ENCODE data around the gene GABRA6. TPM values are rescaled to one million over a fixed set of nuclear protein-coding genes. Genes with fewer than 3 reads are reported as not detected.
"Not testable (repeated sequence)": the region's sequence is repeated elsewhere in the genome, so short reads cannot be mapped to it uniquely, and the experiment has no call there.

GABRA6 gene
- total RNA-seq = not detected

DNA sequence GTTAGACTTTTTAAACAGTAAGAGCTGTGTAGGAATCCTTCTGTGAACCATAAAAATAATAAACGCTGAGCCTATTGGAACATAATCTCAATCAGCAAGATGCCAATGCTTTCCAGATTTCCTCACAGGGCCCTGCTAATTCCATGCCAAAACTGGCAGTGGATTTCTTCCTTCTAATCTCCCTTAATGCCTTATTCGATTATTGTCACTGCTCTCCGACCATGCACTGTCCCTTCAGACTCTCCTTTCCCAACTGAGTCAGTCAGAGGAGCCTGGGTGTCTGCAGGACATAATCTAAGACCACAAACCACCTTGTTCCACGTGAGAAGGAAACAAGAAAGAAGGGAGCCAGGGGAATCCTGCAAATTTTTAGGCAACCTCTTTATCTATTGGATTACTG is at the start of gene GABRA6:
GABRA6 (plus strand) TSS at position 261 of the 400 bp plus-strand sequence. CDS start 269 bp downstream, outside the sequence.
- no peak for ATAC-seq

DNA sequence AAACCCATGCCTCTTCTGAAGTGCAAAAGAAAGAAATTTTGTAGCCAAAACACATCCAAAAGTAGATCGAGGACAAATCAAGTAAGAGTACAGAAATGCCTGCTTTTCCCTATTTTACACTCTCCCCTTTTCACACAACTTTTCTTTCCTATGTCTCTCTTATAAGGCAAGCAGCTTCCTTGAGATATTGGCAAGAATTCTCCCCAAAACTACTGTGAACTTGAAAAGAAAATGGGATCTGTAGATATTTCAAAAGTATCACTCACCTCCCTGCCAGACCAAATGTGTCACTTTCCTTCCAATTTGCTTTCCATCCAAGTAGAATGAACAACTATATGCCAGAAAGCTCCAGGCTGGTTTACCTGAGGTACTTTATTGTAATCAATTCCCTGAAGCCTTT is 47.9 kb upstream of the GABRA6 start:
- no peak for DNase-seq (ENCODE audit: low spot score)
- ATAC-seq = no peak

More for the DNA sequence above, at the start of gene GABRA6:
- DNase-seq (ENCODE audit: low spot score) = no peak

DNA sequence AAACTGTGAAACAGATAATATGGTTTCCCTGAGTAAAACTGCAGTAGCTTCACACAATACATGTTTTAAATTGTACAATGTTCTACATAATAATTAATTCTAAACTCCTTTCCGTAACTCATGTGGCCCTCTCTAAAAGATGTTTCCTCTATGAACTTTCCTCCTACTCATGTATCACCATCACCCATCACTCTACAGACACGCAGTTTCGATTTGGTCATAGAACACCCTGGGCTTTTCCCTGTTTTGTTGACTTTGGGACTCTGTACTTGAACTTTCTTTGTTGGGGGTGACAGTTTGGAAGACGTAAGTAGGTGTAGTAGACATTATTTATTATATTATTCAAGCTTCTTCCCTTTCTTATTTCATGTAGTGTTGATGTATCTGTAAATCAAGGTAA is 44.1 kb upstream of the GABRA6 start:
- ATAC-seq = no peak
- no peak for DNase-seq (ENCODE audit: low spot score)

DNA sequence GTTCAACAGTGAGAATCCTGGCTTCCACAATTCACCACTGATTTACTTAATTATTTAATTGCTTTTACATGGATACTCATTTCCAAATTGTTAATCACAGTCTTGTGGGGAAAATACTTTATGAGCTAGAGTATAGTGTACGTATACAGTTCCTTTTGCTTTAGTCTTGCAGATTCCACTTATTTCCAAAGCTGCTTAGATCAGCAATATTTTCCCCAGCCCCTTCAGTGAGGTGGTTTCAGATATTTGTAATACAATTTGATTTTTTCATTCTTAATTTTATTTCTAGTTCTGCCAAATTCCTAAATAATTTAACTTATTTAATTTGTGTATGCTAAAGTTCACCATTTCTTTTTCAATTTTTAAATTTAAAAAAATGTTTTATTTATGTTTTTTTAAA is 40.3 kb upstream of the GABRA6 start:
- DNase-seq (ENCODE audit: low spot score) (no peak), ATAC-seq (no peak)

DNA sequence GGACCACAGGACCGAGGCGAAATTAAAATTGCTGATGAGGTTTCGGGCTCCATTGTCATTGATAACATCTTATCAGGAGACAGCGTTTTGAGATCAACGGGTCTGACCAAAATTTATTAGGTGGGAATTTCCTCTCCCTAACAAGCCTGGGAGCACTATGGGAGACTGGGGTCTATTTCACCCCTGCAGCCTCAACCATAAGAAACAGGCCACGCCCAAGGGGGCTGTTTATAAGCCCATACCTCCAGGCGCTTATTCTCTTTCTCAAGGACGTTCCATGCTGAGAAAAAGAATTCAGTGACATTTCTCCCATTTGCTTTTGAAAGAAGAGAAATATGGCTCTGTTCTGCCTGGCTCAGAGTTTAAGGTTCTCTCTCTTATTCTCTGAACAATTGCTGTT is 33.6 kb upstream of the GABRA6 start:
- ATAC-seq; DNase-seq (ENCODE audit: low spot score): not testable (repeated sequence)

DNA sequence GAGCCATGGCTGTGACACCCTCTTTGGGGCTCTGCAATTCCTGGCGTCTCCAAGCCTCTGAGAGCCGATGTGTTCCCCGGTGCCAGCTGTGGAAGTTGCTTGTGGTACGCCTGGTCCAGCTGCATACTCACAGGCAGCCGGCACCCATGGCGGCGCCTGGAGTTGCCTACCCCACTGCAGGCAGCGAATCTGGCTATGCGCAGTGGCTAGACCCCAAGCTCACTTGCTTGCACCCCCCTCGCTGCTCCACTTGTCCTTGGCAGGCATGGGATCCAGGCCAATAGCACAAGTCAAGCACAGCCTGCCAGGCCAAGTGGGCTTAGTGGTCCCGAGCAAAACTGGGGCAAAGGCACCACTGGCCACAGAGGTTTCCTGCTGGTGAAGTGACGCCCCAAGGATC is 24.7 kb upstream of the GABRA6 start:
- no peak for ATAC-seq
- DNase-seq (ENCODE audit: low spot score) = no peak

DNA sequence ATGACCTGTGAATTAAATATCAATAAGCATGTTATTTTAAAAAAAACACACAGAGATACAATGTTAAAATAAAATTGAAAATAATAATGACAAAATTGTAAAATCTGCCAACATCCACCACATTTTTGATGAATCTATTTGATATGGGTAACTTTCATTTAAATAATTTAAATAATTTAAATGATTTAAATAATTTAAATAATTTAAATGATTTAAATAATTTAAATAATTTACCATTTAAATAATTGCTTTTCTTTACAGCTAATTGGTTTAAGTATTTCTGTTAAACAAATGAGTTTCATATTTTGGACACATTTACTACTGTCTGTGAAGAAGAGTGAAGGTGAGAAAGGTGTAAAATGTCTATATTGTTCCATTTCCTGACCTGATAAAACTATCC is 22.1 kb upstream of the GABRA6 start:
- DNase-seq (ENCODE audit: low spot score) (no peak), ATAC-seq (no peak)

DNA sequence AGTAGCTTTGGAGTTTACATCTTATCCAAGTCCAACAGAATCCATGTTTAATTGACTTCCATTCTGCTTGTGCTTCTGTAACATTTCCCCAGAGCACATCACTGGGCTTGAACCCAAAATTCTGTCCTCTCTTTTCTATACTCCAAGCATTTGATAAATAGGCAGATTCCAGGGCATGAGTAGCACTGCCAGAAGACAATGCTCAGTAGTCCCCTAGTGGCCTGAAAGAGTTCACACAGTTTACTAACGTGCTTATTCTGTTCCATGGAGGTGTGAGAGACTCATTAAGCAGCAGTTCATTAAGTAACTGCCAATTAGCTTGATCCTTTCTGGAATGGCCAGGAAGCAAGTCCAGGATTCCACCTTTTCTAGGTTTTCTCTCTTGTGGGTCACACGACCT is 9.4 kb upstream of the GABRA6 start:
- no peak for ATAC-seq

DNA sequence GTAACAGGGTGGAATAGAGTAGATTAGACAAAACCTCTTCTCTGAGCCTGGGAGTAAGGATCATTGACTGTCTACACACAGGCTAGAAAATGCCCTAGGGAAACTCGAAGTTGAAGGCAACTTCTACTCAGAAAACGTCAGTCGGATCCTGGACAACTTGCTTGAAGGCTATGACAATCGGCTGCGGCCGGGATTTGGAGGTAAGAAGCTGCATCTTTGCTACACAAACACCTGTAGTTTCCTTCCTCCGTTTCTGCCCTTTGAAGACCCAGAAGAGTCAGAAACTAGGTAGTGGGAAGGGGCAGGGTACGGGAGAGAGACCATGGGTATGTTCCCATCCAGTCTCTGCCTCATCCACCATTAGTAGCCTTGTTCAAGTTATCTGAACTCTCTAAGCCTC is 628 bp downstream of the GABRA6 start:
- DNase-seq (ENCODE audit: low spot score) (no peak), ATAC-seq (no peak)

More for the DNA sequence above, 9.4 kb upstream of the GABRA6 start:
- no peak for DNase-seq (ENCODE audit: low spot score)

DNA sequence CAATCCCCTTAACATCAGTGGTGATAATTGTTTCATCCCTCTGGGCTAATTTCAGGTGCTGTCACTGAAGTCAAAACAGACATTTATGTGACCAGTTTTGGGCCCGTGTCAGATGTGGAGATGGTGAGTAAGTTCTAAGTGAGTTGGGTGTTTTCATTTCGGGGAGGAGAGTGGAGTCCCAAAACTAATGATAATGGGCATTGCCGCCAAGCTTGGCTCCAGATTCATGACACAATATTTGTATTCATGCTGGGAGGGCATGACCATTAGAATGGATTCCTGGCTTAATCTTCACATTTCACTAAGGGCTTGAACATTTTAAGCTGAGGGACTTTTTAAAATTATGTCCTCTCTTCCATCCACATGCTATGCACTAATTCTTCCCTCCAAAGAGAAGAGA is 1.4 kb downstream of the GABRA6 start:
- no peak for ATAC-seq

DNA sequence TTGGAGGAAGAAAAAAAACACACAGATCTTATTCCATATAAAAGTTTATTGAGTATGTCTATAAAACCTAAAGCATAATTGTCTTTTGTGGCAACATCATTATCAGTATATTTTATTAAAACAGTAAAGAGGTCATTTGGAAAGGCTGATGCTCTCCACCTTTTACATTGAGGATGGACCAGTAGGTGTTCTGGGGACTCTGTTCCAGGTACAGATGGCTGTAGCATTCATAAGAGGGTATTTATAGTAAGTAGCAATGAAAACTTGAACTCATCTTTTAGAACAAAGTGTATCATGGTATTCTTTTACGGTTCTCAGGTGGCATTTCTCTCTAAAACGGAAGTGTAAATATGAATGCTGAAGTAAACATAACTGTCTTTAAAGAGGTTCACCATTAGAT is 1.8 kb downstream of the GABRA6 start:
- ATAC-seq = no peak
- no peak for DNase-seq (ENCODE audit: low spot score)

More for the DNA sequence above, 1.4 kb downstream of the GABRA6 start:
- DNase-seq (ENCODE audit: low spot score) = no peak

DNA sequence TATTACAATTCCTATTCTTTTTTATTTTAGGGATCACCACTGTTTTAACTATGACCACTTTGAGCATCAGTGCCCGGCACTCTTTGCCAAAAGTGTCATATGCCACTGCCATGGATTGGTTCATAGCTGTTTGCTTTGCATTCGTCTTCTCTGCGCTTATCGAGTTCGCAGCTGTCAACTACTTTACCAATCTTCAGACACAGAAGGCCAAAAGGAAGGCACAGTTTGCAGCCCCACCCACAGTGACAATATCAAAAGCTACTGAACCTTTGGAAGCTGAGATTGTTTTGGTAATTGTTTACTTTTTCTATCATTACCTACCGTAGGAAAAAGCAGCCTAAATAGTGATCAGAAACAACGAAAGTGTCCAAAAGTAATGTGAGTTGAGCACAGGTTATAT is 6.4 kb downstream of the GABRA6 start:
- DNase-seq (ENCODE audit: low spot score) (no peak), ATAC-seq (no peak)

DNA sequence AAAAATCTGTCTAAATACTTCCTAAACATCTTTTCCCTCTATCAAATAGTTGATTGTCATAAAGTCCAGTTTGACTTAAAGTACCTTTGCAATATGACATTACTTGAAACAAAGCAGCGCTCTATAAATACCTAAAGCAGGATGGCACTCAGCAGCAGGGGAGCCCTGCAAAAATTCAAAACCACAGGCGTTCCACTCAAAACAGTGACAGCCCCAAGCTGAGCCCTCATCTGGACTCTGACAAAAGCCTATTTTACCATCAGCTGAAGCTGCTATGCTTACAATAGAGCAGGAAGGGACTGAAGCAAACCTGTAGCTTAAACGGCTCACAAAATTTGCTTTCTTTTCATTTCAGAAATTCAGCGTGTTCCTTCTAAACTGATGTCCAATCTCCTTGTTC is 11.5 kb downstream of the GABRA6 start:
- ATAC-seq (no peak), DNase-seq (ENCODE audit: low spot score) (no peak)

DNA sequence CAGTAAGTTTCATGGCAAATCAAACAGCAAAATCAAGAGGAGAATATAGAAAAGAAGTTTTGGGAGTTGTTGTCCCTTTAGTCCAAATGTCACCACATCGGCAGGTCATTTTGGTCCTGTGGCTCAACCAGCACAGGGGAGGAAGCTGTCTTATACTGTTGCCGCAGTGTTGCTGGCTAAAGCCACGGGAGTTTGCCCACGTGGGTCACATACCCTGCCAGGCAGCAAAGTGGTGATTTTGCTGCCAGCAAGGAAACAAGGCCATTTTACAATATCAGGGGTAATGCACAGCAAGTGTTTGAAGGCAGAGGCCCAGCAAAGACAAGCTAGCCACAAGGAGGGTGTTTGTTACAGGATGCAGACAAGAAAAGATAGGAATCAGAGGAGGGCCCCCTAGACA is 14.5 kb downstream of the GABRA6 start:
- DNase-seq (ENCODE audit: low spot score) = no peak
- ATAC-seq = no peak

DNA sequence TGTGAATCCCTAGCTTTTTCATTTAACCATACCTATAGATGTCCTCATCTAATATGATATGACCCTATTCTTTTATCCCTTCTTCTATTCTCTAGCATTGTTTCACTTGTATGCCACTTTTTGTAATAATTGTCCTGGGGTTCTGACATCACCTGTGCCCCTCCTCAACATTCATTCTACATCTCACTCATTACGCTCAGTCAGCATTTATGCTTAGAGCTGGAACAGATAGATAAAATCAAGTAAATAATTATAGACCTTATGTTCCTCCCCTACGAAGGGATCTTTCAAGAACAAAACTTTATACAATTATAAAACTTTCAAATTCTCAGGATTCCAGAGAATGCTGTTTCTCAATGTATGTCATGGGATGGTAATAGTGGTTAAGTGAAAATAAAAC is 18.0 kb downstream of the GABRA6 start:
- ATAC-seq = no peak
- no peak for DNase-seq (ENCODE audit: low spot score)

DNA sequence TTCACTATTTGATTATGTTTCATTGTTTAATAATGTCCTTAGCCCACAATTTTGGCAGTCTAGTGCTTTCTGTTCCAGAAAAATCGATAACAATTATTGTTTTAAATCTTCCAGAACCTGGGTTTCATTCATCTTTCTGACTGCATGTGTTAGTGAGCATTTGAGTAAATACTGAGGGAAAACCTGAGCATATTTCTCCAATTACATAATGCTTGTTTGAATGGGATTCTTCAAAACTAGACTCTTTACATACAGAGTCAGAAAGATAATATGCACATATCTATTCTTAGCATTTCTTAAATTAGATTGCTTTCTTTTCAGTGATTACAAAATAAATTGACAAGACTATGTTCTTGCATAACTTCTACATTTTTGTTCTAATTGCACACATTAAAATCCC is 21.9 kb downstream of the GABRA6 start:
- ATAC-seq = no peak
- DNase-seq (ENCODE audit: low spot score) = no peak

DNA sequence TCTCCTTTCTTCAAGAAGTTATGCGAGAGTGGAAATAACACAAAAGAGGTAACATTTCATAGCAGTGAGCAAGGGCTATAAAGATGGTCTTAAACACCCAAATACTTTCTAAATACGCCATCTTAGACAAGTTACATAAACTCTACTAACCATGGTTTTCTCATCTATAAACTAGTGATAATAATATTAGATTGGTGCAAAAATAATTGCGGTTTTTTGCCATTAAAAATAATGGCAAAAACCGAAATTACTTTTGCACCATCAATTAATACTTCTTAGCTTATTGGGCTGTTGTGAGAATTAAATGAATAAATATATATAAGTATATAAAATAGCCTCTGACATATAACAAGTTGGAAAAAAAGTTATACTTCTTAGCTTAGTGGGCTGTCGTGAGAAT is 23.7 kb downstream of the GABRA6 start:
- ATAC-seq (no peak), DNase-seq (ENCODE audit: low spot score) (no peak)

DNA sequence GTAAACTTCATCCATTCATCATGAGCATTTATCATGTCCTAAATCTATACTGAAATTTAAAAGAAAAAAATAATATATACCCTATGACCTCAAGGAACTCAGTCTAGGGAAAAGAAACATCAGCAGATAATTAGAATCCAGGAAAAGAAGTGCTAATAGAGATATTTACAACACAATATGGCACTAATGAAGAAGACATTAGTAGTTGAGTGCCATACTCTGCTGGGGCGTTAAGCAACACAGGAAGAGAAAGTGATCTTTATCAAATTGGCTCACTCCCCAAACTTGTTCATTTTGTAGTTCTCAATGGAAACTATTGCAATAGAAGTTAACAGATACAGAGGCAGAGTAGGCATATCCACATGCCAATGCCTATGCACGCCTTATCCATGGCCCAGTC is 27.5 kb downstream of the GABRA6 start:
- DNase-seq (ENCODE audit: low spot score) = no peak

DNA sequence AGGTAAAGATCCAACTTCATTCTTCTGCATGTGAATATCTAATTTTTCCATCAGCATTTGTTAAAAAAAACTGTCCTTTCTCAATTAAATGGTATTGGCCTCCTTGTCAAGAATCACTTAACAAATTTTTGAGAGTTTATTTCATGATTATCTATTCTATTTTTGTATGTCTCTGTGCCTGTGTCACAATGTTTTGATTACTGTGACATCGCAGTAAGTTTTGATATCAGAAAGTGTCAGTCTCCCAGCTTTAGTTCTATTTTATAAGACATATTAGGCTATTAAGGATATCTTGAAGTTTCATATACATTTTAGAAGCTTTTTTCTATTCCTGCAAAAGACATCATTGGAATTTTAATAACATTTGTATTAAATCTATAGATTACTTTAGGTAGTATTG is 33.6 kb downstream of the GABRA6 start:
- ATAC-seq = no peak

More for the DNA sequence above, 27.5 kb downstream of the GABRA6 start:
- no peak for ATAC-seq

DNA sequence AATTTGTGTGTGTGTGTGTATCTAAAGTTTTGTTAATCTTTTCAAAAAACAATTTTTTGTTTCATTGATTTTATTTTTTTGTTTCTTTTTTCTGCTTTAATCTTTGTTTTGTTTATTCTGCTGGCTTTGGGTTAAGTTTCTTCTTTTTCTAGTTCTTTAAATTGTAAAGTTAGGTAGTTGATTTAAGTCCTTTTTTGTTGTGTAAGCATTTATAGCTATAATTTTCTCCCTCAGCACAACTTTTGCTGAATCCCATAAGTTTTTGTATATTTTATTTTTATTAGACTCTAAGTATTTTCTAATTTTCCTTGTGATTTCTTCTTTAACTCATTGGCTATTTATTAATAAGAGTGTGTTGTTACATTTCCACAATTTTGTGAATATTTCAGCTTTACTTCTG is 34.9 kb downstream of the GABRA6 start:
- DNase-seq (ENCODE audit: low spot score) = no peak

More for the DNA sequence above, 33.6 kb downstream of the GABRA6 start:
- DNase-seq (ENCODE audit: low spot score) = no peak

DNA sequence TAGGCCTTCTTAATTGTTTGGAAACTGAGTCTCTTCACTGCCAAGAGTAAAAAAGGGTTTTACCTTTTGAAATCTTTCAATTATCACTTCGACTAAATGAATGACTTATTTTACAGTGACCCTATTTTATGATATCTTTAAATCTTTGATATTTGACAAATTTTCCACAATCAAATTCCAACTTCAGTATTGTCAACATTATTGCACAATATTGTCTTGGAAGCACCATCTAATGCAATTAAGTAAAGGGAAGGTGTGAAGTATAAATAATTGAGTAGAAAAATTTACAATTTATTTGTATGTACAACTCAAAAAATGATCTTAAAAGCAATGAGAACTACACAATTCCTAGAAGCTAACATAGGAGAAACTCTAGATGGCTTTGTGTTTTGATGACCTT is 49.2 kb downstream of the GABRA6 start:
- no peak for DNase-seq (ENCODE audit: low spot score)
- no peak for ATAC-seq

More for the DNA sequence above, 34.9 kb downstream of the GABRA6 start:
- ATAC-seq = no peak

DNA sequence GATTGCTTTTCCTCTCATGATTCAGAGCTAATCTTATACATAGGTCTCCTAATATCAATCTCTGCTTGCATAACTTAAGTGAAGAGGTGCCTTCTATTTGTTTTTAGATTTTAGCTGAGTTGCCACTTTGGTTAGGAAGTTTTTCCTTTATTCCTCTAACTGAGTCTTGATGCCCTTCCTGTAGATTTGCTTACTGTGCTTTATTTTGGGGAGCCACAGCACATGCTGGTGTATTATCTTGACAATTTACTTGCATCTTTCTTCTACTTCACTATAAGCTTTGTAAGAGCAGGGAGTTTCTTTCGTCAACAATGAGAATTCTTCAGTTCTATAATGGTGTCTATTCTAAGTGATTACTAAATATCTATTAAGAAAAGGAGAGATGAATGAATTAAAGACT is 54.9 kb downstream of the GABRA6 start:
- no peak for ATAC-seq

DNA sequence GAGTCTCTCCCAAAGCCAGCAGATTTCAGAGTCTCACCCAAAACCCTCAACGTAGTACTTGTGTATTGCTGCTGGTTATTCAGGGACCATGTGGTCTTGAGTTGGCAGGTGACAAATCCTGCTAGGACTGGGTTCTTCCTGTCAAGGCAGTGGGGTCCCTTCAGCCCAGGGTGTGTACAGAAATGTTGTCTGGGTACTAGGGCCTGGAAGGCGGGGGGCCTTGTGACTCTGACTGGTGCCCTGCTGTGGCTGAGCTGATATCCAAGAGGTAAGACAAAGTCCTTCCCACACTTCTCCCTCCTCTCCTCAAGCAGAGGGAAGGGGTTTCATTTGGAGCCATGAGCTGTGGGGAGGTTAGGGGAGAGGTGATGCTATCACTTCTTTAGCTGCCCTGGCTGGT is 58.8 kb downstream of the GABRA6 start:
- DNase-seq (ENCODE audit: low spot score) (no peak), ATAC-seq (no peak)

More for the DNA sequence above, 54.9 kb downstream of the GABRA6 start:
- no peak for DNase-seq (ENCODE audit: low spot score)

DNA sequence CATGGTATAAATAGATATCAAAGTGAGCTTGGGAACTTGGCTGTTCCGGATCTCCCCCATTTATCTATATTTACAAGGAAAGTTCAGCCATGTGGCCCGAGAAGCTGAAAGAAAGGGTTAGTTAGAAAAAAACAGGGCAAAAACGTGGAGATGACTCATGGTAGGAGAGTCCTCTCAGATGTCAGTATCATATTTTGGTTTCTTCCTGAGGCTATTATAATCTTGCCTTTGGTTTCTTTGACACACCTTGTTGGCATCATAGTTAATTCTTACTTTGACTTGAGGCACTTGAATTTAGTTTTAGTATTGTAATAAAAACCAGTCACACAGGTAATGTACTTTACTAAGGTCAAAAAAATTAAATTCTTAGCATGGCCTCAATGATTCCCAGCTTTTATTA is 59.9 kb downstream of the GABRA6 start:
- ATAC-seq (no peak), DNase-seq (ENCODE audit: low spot score) (no peak)
